Medulla oblongata (tissue), 1 donor: ENCODE data around the gene URI1.

Experiments
- DNase-seq: peaks from one replicate; pipeline ENCODE4 v3.0.0-alpha.2; 2015; ENCODE audit errors: extremely low spot score

The URI1 gene

DNA sequence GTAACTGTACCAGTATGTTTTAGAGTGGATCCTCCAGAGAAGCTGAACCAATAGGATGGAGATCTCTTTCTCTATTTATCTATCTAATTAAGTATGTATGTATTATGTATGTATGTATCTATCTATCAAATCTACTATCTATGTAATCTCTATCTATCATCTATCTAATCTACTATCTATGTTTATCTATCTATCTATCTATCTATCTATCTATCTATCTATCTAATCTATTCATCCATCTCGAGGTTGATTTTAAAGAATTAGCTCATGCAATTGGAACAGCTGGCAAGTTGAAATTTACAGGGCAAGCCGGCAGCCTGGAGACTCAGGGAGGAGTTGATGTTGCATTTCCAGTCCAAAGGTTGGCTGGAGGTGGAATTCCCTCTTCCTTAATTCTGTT is 112.2 kb downstream of the URI1 start:
- DNase-seq, result no peak

DNA sequence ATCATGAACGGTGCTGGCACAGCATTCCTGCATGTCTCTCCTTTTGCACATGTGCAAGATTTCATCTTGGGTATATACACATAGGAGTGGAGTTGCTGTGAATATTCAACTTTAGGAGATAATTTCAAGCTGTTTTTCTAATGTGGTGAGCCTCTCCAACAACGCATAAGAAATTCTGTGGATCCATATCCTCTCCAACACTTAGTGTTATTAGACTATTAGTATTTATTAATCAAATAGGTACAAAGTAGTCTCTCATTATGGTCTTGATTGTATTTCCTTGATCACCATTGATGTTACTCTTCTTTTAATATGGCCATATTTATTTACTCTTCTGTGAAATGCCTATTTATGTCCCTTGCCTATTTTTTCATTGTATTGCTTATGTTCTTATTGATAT is 114.5 kb downstream of the URI1 start:
- DNase-seq, result no peak

DNA sequence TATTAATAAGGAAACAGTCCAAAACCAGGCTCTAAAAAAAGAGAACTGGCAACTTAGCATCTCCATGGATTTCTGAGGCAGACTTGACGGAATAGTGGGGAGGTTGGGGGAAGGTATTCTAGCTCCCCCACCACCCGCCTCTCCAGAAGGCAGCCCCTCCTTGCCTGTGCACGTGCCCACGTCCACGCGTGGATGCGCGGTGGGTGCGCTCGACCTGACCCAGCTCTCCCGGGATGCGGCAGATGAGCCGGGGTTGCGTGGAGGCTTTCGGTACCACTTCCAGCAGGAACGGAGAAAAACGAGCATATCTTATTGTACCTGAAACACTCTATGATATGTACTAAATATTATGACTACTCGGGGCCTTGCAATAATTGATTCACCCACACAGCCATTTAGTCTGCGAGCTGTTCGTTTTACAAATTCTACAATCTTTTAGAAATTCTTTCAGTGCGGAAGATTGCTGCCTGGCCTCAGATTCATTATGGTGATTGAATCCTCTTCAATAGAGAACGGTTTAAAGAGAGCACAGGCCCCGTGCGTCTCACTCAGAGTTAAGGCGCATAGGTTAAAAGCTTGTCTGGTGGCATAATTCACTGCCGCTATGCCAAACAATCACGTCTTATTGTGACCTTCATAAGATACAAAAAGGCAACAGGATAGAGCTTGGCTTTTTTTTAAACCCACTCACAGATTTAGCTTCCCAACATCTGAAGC is 117.9 kb downstream of the URI1 start:
- DNase-seq, result no peak

DNA sequence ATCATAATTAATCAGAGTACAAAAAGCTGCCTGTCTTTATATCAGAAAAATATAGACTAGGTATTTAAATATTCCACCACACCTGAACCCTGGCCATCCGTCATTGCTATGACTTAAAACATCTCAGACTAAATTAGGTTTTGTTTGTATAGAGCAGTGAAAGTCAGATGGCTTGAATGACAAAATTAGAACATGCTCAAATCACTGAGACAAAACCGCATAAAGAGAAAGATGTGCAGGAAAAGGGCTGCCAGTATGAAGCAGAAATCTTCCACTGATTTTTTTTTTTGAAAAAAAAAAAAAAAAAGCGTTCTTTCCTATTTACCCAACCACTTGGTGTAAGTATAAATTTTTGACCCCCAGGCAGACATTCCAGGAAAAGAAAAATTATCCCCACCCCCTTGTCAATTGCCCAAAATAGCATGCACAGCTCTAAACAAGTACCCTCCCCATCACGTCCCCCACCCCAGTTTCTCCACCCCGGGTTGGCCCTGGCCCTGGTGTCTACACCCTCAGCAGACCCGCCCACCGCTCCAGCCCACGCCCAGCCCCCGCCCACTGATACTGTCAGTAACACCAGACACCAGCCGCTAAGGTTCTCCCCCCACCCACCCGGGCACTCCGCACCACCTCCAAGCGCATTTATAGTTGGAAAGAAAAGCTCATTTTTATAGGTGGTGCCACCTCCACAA is 118.6 kb downstream of the URI1 start:
- DNase-seq, result no peak

DNA sequence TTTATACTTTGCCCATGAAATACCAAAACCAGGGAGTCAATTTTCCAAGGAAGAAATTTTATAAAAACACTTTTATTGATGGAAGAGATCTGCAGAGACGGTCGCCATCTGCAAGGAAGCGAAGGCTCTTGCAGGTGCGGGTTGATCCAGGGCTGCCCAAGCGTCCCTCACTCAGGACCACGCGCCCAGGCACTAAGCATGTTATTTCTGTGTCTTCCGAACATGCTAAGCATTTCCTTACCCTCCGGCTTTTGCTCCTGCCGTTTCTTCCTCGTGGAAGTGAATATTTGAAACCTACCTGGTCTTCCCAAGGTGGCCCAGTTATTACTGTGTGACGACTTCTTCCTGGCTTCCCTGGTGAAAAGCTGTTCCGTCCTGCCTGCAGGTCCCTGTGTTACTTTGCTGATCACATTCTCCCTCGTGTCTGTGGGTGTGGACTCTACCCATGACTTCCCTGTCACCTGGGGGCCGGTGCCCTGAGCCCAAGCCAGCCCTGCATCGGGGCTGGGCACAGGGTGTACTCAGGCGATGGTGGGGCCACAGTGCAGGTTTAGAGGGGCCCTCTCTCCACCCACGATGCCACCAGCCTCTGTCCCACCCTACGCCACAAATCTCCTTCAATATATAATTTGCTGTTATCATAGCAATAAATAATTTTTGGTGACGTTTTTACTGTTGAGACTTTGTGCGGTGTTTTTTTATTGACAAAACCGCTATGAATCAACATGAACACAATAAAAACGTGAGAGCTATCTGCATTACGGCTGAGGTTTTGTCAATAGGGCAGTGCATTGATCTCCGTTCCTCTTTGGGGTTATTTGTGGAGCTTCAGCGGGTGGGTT is 119.4 kb downstream of the URI1 start:
- DNase-seq, result no peak

DNA sequence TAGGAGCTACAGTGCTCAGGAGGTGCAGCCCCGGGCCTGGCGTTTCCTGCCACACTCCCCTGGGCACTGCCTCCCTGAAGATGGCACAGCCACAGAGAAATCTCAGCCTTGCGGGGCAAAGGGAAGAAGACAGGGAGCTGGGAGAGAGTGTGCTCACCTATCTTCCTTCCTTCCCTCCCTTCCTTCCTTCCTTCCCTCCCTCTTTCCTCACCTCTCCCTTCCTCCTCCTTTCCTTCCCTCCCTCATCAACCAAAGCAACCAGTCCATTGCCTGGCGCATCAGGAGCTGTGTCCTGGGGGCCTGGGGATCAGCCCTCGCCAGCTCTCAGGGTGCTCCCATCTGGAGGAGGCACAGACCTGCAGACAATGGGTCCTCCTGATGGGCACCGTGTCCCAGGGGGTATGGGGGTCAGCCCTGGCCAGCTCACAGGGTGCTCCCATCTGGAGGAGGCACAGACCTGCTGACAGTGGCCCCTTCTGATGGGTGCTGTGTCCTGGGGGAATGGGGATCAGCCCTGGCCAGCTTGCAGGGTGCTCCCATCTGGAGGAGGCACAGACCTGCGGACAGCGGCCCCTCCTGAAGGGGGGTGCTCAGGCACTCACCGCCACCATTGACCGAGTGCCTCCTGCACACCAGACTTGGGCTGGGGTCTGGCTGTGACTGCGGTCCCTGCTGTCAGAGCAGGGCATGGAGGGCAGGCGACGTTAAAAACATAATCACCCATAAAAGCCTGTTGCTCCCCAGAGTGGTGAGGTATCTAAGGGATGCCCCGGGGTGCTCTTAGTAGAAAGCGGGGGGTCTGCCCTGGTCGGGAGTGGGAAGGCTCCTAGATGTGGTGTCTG is 120.2 kb downstream of the URI1 start:
- no peak for DNase-seq

DNA sequence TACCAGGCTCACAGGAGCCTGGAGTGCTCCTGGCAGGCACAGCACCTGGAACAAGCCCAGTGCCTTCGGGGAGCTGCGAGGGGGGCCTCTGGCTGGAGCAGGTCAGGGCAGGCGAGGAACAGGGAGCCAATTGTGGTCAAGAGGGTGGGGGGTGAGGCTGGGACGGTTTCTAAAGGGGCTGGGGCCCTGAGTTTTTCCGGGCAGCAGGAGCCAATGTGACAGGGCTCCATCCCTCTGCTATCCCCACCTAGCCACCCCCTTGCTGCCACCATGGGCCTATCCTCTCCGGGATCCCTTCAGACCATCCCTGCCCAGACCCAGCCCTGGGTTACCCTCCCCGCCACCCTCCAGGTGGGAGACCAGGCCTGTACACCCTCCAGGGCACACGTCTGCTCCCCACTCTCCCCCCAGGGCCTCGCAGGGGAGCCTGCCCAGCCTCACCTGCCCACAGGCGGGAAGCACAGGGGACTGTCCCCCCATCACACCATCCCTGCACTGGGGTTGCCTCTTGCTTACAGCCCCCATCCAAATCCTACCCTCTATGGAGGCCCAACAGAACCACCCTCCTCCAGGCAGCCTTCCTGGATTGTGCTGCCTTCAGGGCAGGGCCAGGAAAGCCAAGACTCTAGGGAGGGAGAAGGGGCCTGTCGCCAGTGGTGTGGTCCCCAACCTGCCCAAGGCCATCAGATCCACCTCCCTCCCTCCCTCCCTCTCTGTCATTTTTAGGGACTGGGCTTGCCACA is 121.0 kb downstream of the URI1 start:
- no peak for DNase-seq

DNA sequence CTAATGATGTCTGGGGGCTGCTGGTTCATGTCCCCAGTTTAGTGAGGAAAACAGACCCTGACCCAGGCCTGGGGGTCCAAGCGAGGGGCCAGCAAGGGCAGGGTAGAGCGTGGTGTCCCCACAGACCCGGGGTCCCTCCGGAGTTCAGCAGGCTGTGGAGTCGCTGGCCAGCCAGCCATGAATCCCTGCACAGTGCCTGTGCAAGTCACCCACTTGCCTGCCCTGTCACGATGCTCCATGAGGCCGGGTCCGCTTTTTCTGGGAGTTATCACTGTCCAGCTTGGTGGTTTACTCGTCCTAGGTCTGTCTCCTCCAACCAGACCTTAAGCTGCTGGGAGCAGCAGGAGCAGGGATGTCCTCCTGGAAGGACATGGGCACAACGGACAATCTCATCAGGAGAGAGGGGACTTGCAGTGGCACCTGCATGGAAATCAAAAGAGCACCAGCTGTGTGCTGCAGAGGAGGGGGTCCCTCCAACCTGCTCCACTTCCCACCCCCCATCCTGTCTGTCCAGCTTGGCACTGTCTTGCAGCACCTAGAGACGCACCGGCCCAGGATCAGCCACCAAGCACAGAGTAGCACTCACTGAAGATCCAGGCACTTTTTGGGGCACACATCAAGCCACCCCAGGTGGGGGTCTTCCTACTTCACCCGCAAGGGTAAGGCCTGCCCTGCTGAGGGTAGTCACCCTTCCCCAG is 121.8 kb downstream of the URI1 start:
- no peak for DNase-seq

DNA sequence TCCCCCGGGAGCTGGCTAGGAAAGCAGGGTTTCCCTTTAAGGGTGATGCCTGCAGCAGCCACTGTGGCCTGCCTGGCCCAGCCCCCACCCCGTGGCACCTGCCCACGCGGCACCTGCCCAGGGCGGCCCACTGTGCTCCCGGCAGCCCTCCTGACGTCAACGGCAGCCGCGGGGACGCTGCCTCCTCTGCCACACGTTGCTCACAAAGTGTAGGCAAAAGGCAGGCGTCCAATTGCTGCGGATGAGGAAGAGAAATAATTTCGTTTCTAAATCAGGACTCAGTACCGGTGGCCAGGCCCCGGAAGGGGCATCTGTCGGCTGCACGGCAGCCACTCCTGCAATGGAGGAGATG is 122.3 kb downstream of the URI1 start:
- no peak for DNase-seq

DNA sequence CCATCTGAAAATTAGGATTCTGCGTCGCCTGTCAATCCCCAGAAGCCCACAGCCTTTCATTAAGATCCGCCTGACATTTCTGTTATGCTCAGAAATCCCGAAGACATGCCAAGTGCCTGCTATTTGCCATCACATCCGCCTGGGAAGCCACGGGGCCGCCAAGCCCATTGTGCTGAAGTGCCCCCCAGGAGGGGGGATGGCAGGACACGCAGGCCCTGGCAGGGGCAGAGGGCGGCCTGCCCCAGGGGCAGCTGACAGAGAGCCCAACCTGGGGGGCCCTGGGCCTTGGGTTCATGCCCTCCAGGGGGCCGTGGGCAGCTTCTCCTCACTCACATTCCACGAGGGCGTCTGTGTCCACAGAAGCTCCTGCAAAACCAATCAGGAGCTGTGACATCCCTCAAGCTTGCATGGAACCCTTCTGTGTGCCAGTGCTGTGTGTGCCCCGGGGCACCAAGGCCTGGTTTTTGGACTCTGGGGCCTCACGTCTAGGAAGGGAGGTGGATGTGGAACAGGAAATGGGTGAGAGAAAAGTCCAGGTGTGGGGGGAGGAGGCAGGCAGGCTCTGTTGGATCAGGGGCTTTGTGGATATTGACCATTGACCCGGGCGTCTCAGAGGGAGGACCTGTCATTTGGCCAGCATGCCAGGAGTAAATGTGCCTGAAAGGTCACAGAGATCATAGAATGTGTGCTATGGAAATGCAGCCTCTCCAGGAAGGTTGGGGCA is 122.9 kb downstream of the URI1 start:
- no peak for DNase-seq

DNA sequence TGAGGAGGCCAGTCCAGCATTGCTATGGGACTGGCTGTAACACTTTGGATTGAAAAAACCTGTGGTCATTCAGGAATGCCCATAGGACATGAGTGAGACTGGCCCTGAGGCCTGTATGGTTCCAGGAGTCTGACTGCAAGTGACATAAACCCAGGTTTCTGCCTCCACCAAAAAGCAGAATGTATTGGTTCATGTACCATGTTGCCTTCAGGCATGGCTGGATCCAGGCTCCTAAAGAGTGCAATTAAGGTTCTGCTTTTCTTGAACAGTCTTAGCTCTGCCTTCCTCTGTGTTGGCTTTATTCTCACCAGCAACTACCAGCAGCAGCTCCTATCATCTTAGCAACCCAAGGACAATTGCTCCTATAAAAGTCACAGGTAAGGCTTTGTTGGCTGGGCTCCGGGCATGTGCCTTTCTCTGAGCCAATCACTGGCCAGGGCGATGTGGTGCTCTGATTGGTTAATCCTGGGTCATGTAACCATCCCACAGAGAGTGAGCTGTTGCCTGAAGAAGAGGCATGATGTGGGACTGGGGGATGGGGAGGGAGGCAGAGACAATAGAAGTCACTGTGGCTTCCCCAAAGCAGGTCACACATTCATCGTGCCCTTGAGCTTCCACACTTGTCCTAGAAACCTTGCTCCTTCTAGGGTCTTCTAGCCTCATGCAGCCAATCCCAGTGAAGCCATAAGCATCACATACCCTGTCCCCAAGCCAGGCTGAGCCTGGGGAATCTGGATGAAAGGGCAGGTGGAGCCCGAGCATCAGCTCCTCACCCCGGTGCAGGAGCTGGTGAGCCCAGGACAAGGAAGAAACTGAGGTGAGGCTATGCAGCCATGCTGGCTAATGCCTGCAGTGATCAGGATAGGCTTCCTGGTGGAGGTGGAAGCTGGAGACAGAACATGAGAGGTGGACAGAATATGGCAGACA is 123.9 kb downstream of the URI1 start:
- no peak for DNase-seq
